ENCODE results near the gene CSMD2.

Gene CSMD2

GRCh38 chr1:33725556-33726160, 439.4 kb downstream of the CSMD2 start:
- H3K4me1 ChIP-seq (ENCODE audit: control insufficient read depth in 5 of 5, insufficient read depth in 5 of 5, low read length in 5 of 5): no peaks in the 10 kb centered on the region
- no peaks in the 10 kb centered on the region for H3K36me3 ChIP-seq (ENCODE audit: control insufficient read depth in 5 of 5, insufficient read depth in 5 of 5, low read length in 5 of 5)
- no peaks in the 10 kb centered on the region for H3K9me3 ChIP-seq (ENCODE audit: control insufficient read depth in 5 of 5, low read length in 5 of 5)
- H3K9ac ChIP-seq (ENCODE audit: low read length in 5 of 5): no peak overlapping the region
- H3K4me3 ChIP-seq (ENCODE audit: low read depth in 1 of 5, low read length in 5 of 5): no peak overlapping the region
- no peak overlapping the region for H3K27ac ChIP-seq (ENCODE audit: low read depth, low read length)
- H3K27me3 ChIP-seq (ENCODE audit: control insufficient read depth in 5 of 5, insufficient read depth in 4 of 5, low read length in 5 of 5): no peaks in the 10 kb centered on the region

- no peak overlapping the region for H3K9ac ChIP-seq (ENCODE audit: low read length in 5 of 5)
- H3K9me3 ChIP-seq (ENCODE audit: control insufficient read depth in 5 of 5, low read length in 5 of 5): no peaks in the 10 kb centered on the region
- no peaks in the 10 kb centered on the region for H3K36me3 ChIP-seq (ENCODE audit: control insufficient read depth in 5 of 5, insufficient read depth in 5 of 5, low read length in 5 of 5)
- H3K27me3 ChIP-seq (ENCODE audit: control insufficient read depth in 5 of 5, insufficient read depth in 4 of 5, low read length in 5 of 5): no peaks in the 10 kb centered on the region
- no peak overlapping the region for H3K27ac ChIP-seq (ENCODE audit: low read depth, low read length)
- H3K4me3 ChIP-seq (ENCODE audit: low read depth in 1 of 5, low read length in 5 of 5): no peak overlapping the region
- no peaks in the 10 kb centered on the region for H3K4me1 ChIP-seq (ENCODE audit: control insufficient read depth in 5 of 5, insufficient read depth in 5 of 5, low read length in 5 of 5)
These were observed 440.0 kb downstream of the CSMD2 start for GRCh38 chr1:33725037-33725436.

DNA sequence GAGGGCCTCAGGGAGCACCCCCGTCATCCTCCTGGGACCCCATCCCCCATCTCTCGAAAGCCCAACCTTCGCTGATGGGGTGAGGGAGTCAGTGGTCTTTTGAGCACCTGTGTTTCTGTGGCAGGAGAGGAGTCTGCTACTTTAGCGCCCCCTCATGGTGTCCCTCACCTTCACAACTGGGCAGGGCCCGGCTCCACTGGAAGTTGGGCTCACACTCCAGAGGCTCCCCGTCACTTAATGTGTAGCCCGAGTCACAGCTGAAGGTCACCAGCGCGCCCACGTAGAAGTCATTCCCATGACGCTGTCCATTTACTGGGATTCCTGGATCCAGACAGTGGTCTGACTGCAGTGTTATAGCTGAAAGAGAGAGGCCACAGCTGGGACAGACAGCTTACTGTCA, 440.7 kb downstream of the CSMD2 start:
- Histone ChIP-seq H3K4me3 (ENCODE audit: low read depth in 1 of 5, low read length in 5 of 5) (no peak overlapping the region), H3K27me3 (ENCODE audit: control insufficient read depth in 5 of 5, insufficient read depth in 4 of 5, low read length in 5 of 5) (no peaks in the 10 kb centered on the region), H3K36me3 (ENCODE audit: control insufficient read depth in 5 of 5, insufficient read depth in 5 of 5, low read length in 5 of 5) (no peaks in the 10 kb centered on the region), H3K9ac (ENCODE audit: low read length in 5 of 5) (no peak overlapping the region), H3K4me1 (ENCODE audit: control insufficient read depth in 5 of 5, insufficient read depth in 5 of 5, low read length in 5 of 5) (no peaks in the 10 kb centered on the region), H3K9me3 (ENCODE audit: control insufficient read depth in 5 of 5, low read length in 5 of 5) (no peaks in the 10 kb centered on the region), H3K27ac (ENCODE audit: low read depth, low read length) (no peak overlapping the region)

DNA sequence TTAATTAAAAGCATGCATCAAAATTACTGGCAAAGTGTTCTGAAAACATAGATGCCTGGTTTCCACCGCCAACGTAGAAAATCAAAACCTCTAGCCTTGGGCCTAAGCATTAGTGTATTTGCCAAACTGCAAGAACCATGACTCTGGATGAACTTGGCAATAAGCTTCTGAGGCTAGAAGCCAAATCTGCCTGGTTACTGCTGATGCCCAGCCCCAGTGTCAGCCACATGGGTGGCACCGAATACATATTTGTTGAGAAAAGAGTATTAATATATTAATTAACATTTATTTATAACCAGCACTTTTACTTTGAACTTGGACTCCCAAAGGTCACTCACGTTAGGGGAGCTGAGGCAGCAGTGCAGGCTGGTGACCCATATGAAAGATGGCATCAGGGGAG, 441.8 kb downstream of the CSMD2 start:
- Histone ChIP-seq H3K4me3 (ENCODE audit: low read depth in 1 of 5, low read length in 5 of 5) (no peak overlapping the region), H3K9me3 (ENCODE audit: control insufficient read depth in 5 of 5, low read length in 5 of 5) (no peaks in the 10 kb centered on the region), H3K36me3 (ENCODE audit: control insufficient read depth in 5 of 5, insufficient read depth in 5 of 5, low read length in 5 of 5) (no peaks in the 10 kb centered on the region), H3K27me3 (ENCODE audit: control insufficient read depth in 5 of 5, insufficient read depth in 4 of 5, low read length in 5 of 5) (no peaks in the 10 kb centered on the region), H3K27ac (ENCODE audit: low read depth, low read length) (no peak overlapping the region), H3K4me1 (ENCODE audit: control insufficient read depth in 5 of 5, insufficient read depth in 5 of 5, low read length in 5 of 5) (no peaks in the 10 kb centered on the region), H3K9ac (ENCODE audit: low read length in 5 of 5) (no peak overlapping the region)

DNA sequence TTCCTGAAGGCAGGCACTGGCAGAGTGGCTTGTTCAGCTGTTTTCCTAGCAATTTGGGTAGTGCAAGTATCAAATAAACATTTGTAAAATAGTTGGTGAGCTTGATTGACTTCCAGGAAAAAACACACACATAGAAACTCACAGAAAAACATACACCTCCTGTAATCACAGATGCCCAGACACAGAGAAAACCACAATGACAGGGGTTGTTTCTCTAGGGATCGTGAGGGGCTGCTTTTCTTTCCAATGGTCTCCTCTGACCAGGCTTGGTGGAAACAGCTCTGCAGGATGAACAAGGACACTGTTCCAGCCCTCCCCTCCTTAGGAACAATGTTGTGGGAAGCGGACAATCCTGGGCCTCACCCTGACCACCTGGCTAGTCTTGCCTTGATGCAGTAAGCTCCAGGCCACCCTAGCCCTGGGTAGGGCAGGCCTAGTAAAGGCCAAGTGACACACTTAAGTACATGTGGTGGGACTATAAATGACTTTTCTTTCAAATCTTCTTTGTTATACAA, 443.7 kb downstream of the CSMD2 start:
- H3K36me3 ChIP-seq (ENCODE audit: control insufficient read depth in 5 of 5, insufficient read depth in 5 of 5, low read length in 5 of 5): no peaks in the 10 kb centered on the region
- H3K9ac ChIP-seq (ENCODE audit: low read length in 5 of 5): no peak overlapping the region
- H3K27me3 ChIP-seq (ENCODE audit: control insufficient read depth in 5 of 5, insufficient read depth in 4 of 5, low read length in 5 of 5): no peaks in the 10 kb centered on the region
- no peak overlapping the region for H3K27ac ChIP-seq (ENCODE audit: low read depth, low read length)
- no peaks in the 10 kb centered on the region for H3K9me3 ChIP-seq (ENCODE audit: control insufficient read depth in 5 of 5, low read length in 5 of 5)
- no peak overlapping the region for H3K4me3 ChIP-seq (ENCODE audit: low read depth in 1 of 5, low read length in 5 of 5)
- no peaks in the 10 kb centered on the region for H3K4me1 ChIP-seq (ENCODE audit: control insufficient read depth in 5 of 5, insufficient read depth in 5 of 5, low read length in 5 of 5)

DNA sequence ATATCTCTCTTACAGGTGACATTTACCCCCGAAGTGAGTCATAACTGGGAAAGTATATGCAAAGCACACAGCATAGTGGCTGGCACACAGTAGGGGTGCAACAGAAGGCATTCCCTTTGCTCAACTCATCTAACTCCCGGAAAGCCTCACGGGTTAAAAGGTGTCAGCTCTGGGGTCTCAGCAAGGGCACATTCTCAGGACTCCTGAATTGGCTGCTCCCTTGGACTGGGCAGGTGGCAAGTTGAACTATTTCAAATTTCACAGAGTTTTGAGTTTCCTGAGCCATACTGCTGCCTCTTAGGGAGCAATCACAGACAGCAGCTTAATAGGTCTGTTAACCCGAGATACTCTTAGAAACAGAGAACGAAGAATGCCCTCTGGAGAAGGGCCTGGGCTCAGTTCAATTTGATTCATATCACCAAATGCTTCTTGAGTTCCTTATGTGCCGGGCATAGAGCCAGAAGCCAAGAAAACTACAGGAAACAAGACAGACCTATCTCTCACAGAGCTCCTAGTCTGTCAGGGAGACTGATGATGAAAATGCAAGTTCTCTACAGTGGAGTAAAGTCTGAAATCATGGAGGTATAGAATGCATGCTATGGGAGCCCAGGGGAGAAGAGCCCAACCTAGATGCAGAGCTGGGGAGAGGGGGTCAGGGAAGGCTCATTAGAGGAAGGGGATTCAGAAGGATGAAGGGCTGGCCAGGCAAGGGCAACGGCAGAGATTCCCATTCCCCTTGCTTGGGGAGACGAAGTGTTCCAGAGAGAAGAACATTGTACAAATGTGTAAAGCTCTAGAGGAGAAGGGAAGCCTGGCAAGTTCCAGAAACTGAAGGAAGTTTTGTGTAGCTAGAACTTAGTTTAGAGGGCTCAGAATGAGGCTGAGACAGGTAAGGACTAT, 445.0 kb downstream of the CSMD2 start:
- H3K9ac ChIP-seq (ENCODE audit: low read length in 5 of 5): no peak overlapping the region
- no peak overlapping the region for H3K27ac ChIP-seq (ENCODE audit: low read depth, low read length)
- H3K27me3 ChIP-seq (ENCODE audit: control insufficient read depth in 5 of 5, insufficient read depth in 4 of 5, low read length in 5 of 5): no peaks in the 10 kb centered on the region
- no peaks in the 10 kb centered on the region for H3K9me3 ChIP-seq (ENCODE audit: control insufficient read depth in 5 of 5, low read length in 5 of 5)
- no peaks in the 10 kb centered on the region for H3K4me1 ChIP-seq (ENCODE audit: control insufficient read depth in 5 of 5, insufficient read depth in 5 of 5, low read length in 5 of 5)
- no peak overlapping the region for H3K4me3 ChIP-seq (ENCODE audit: low read depth in 1 of 5, low read length in 5 of 5)
- no peaks in the 10 kb centered on the region for H3K36me3 ChIP-seq (ENCODE audit: control insufficient read depth in 5 of 5, insufficient read depth in 5 of 5, low read length in 5 of 5)

DNA sequence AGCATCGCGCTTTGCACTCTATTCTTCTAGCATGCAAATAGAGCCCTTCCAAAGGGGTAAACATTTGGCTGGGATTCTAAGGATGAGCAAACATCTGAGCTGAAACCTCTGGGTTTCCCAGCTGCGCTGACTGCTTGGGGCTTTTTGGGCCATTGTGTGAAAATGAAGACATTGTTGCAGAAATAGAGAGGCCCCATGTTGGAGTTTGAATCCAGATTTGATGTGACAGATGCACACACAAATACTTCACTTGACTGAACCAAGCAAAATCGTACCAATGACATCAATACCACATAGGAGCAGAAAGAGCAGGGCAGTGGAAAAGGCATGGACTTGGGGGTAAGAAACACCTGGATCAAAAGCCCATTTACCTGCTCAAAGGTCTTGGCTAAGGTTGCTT, 445.7 kb downstream of the CSMD2 start:
- Histone ChIP-seq H3K9me3 (ENCODE audit: control insufficient read depth in 5 of 5, low read length in 5 of 5) (no peaks in the 10 kb centered on the region), H3K27me3 (ENCODE audit: control insufficient read depth in 5 of 5, insufficient read depth in 4 of 5, low read length in 5 of 5) (peaks cover 0 to 1% (median 0%) of the 10 kb centered on the region in 5 donors), H3K4me1 (ENCODE audit: control insufficient read depth in 5 of 5, insufficient read depth in 5 of 5, low read length in 5 of 5) (no peaks in the 10 kb centered on the region), H3K36me3 (ENCODE audit: control insufficient read depth in 5 of 5, insufficient read depth in 5 of 5, low read length in 5 of 5) (no peaks in the 10 kb centered on the region), H3K27ac (ENCODE audit: low read depth, low read length) (no peak overlapping the region), H3K4me3 (ENCODE audit: low read depth in 1 of 5, low read length in 5 of 5) (no peak overlapping the region), H3K9ac (ENCODE audit: low read length in 5 of 5) (no peak overlapping the region)

DNA sequence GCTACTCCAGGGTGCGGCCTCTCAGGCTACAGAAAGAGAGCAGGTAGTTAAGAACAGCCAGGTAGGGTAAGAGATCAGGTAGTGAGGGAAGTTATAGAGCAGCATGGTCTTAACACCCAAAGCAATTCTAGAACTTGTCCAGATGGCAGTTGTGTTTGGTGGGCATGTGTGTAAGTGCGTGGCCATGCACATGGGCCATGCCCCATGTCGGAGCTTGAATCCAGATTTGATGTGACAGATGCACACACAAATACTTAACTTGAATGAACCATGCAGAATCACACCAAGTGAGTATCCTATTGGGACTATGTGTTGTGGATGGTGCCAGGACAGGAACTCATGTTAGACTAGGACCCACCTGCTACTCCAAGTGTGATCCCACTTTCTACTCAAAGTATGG, 446.8 kb downstream of the CSMD2 start:
- H3K9ac ChIP-seq (ENCODE audit: low read length in 5 of 5): no peak overlapping the region
- H3K9me3 ChIP-seq (ENCODE audit: control insufficient read depth in 5 of 5, low read length in 5 of 5): no peaks in the 10 kb centered on the region
- peaks cover 0 to 5% (median 0%) of the 10 kb centered on the region in 5 donors for H3K27me3 ChIP-seq (ENCODE audit: control insufficient read depth in 5 of 5, insufficient read depth in 4 of 5, low read length in 5 of 5)
- H3K4me3 ChIP-seq (ENCODE audit: low read depth in 1 of 5, low read length in 5 of 5): no peak overlapping the region
- H3K4me1 ChIP-seq (ENCODE audit: control insufficient read depth in 5 of 5, insufficient read depth in 5 of 5, low read length in 5 of 5): no peaks in the 10 kb centered on the region
- no peak overlapping the region for H3K27ac ChIP-seq (ENCODE audit: low read depth, low read length)
- no peaks in the 10 kb centered on the region for H3K36me3 ChIP-seq (ENCODE audit: control insufficient read depth in 5 of 5, insufficient read depth in 5 of 5, low read length in 5 of 5)

GRCh38 chr1:33716976-33717688, 447.9 kb downstream of the CSMD2 start:
- H3K4me1 ChIP-seq (ENCODE audit: control insufficient read depth in 5 of 5, insufficient read depth in 5 of 5, low read length in 5 of 5): no peaks in the 10 kb centered on the region
- peaks cover 0 to 5% (median 2%) of the 10 kb centered on the region in 5 donors for H3K27me3 ChIP-seq (ENCODE audit: control insufficient read depth in 5 of 5, insufficient read depth in 4 of 5, low read length in 5 of 5)
- no peak overlapping the region for H3K9ac ChIP-seq (ENCODE audit: low read length in 5 of 5)
- H3K4me3 ChIP-seq (ENCODE audit: low read depth in 1 of 5, low read length in 5 of 5): no peak overlapping the region
- H3K36me3 ChIP-seq (ENCODE audit: control insufficient read depth in 5 of 5, insufficient read depth in 5 of 5, low read length in 5 of 5): no peaks in the 10 kb centered on the region
- H3K9me3 ChIP-seq (ENCODE audit: control insufficient read depth in 5 of 5, low read length in 5 of 5): no peaks in the 10 kb centered on the region
- H3K27ac ChIP-seq (ENCODE audit: low read depth, low read length): no peak overlapping the region

Measured in subcutaneous abdominal adipose tissue (tissue), 5 donors.